ENCODE data around the gene SORCS2. TPM values are rescaled to one million over a fixed set of nuclear protein-coding genes. Genes with fewer than 3 reads are reported as not detected.

The SORCS2 gene
- polyA plus RNA-seq, 1 of the 3 experiments (the other 2 are of a cell fraction): 1.6 TPM

- Histone ChIP-seq H3K79me2 (ENCODE audit: insufficient read depth) (no peaks in the 10 kb centered on the region), H3K4me3 (ENCODE audit: low read depth in 2 of 2, low read length in 1 of 2) (no peak overlapping the region), H3K4me2 (no peak overlapping the region), H2AFZ (ENCODE audit: low read depth) (no peak overlapping the region), H3K27ac (ENCODE audit: low read depth in 2 of 2, low read length in 1 of 2) (no peak overlapping the region), H4K20me1 (ENCODE audit: insufficient read depth) (no peaks in the 10 kb centered on the region), H3K9me2 (no peaks in the 10 kb centered on the region), H3K27me3 (ENCODE audit: insufficient read depth) (no peaks in the 10 kb centered on the region), H3K4me1 (ENCODE audit: control insufficient read depth in 1 of 2, insufficient read depth in 2 of 2, low read depth in 1 of 2, low read length in 1 of 2) (peaks cover 0 to 6% of the 10 kb centered on the region in 2 experiments; a peak in 1 of 4 replicates), H3F3A (replicated peaks; ENCODE audit: insufficient read depth) (no peaks in the 10 kb centered on the region), H3K9me3 (no peaks in the 10 kb centered on the region), H3K36me3 (replicated peaks in 1 of 2; ENCODE audit: control insufficient read depth in 1 of 2, insufficient read depth in 2 of 2, low read length in 1 of 2) (no peaks in the 10 kb centered on the region), H3K9ac (no peak overlapping the region)
- ChIA-PET POLR2A (no interaction called here), CTCF (no interaction called here)
- WGBS (ENCODE audit: low lambda C conversion rate): 92% methylated on average over 20 of the region's 28 CpGs
- TF ChIP-seq PBX3 (IDR thresholded peaks at IDR 0.05) (no peak), CHD2 (IDR thresholded peaks at IDR 0.05; ENCODE audit: low read length, partially characterized antibody) (no peak), SMC3 (IDR thresholded peaks at IDR 0.05; ENCODE audit: low read depth, low read length) (no peak), YY1 (IDR thresholded peaks at IDR 0.05; ENCODE audit: low read depth) (no peak)
- DNase-seq: no peak
These were observed 483.4 kb downstream of the SORCS2 start for GRCh38 chr4:7675612-7676320.

- Histone ChIP-seq H3K4me2 (no peak overlapping the region), H3K27ac (ENCODE audit: low read depth in 2 of 2, low read length in 1 of 2) (no peak overlapping the region), H2AFZ (ENCODE audit: low read depth) (no peak overlapping the region), H3K9ac (no peak overlapping the region), H3K4me3 (ENCODE audit: low read depth in 2 of 2, low read length in 1 of 2) (no peak overlapping the region), H4K20me1 (ENCODE audit: insufficient read depth) (no peaks in the 10 kb centered on the region), H3K4me1 (ENCODE audit: control insufficient read depth in 1 of 2, insufficient read depth in 2 of 2, low read depth in 1 of 2, low read length in 1 of 2) (peaks cover 0 to 6% of the 10 kb centered on the region in 2 experiments; a peak in 1 of 4 replicates), H3K36me3 (replicated peaks in 1 of 2; ENCODE audit: control insufficient read depth in 1 of 2, insufficient read depth in 2 of 2, low read length in 1 of 2) (no peaks in the 10 kb centered on the region), H3K9me2 (no peaks in the 10 kb centered on the region), H3K9me3 (no peaks in the 10 kb centered on the region), H3F3A (replicated peaks; ENCODE audit: insufficient read depth) (no peaks in the 10 kb centered on the region), H3K79me2 (ENCODE audit: insufficient read depth) (no peaks in the 10 kb centered on the region), H3K27me3 (ENCODE audit: insufficient read depth) (no peaks in the 10 kb centered on the region)
- ChIA-PET POLR2A (no interaction called here), CTCF (interaction anchor here (1.2 kb wide), 1 partner anchor 18 kb away, joined by 3 read pairs; no protein-coding TSS in a partner anchor)
- TF ChIP-seq JUND (IDR thresholded peaks at IDR 0.05): no peak
- TF ChIP-seq TAF1 (IDR thresholded peaks at IDR 0.05; ENCODE audit: borderline replicate concordance, low read depth, low read length): no peak
- no peak for TF ChIP-seq ELF1 (IDR thresholded peaks at IDR 0.05)
- no peak for TF ChIP-seq GABPA (IDR thresholded peaks at IDR 0.05; ENCODE audit: low read depth)
- no peak for TF ChIP-seq ZBTB33 (IDR thresholded peaks at IDR 0.05; ENCODE audit: borderline replicate concordance, low read depth)
- no peak for TF ChIP-seq NRF1 (IDR thresholded peaks at IDR 0.05; ENCODE audit: low read depth, low read length)
- no peak for TF ChIP-seq SMC3 (IDR thresholded peaks at IDR 0.05; ENCODE audit: low read depth, low read length)
- no peak for TF ChIP-seq PBX3 (IDR thresholded peaks at IDR 0.05)
- no peak for TF ChIP-seq CHD2 (IDR thresholded peaks at IDR 0.05; ENCODE audit: low read length, partially characterized antibody)
- no peak for TF ChIP-seq TEAD4 (IDR thresholded peaks at IDR 0.05; ENCODE audit: borderline replicate concordance, insufficient read depth)
- TF ChIP-seq GATA2 (CRISPR knock-in tag; IDR thresholded peaks at IDR 0.05): no peak
- TF ChIP-seq USF1 (IDR thresholded peaks at IDR 0.05; ENCODE audit: borderline replicate concordance, low read depth): no peak
- TF ChIP-seq FOSL2 (IDR thresholded peaks at IDR 0.05; ENCODE audit: borderline replicate concordance, low read depth): no peak
- TF ChIP-seq RFX5 (IDR thresholded peaks at IDR 0.05; ENCODE audit: low read length): no peak
- 55% methylated on average over 4 of the region's 4 CpGs for WGBS (ENCODE audit: low lambda C conversion rate)
- DNase-seq: no peak
These were observed 484.1 kb downstream of the SORCS2 start for GRCh38 chr4:7676398-7676922.

Measured in SK-N-SH (cell line).